Measurements from ENCODE around the gene FHAD1.
"Not testable (repeated sequence)": the region's sequence is repeated elsewhere in the genome, so short reads cannot be mapped to it uniquely, and the experiment has no call there.

Gene FHAD1

GRCh38 chr1:15362096-15362736 is 115.2 kb downstream of the FHAD1 start:
- Histone ChIP-seq H3K9ac (ENCODE audit: low read depth, low read length) (no peak overlapping the region), H3K4me3 (ENCODE audit: low read length) (no peak overlapping the region), H3K4me2 (ENCODE audit: low read length) (no peak overlapping the region), H3K9me3 (replicated peaks; ENCODE audit: low read length) (no peaks in the 10 kb centered on the region), H3K4me1 (ENCODE audit: control insufficient read depth, insufficient read depth, low read length) (peaks cover 2% of the 10 kb centered on the region), H3K27me3 (ENCODE audit: control insufficient read depth, insufficient read depth, low read length) (no peaks in the 10 kb centered on the region), H3K36me3 (ENCODE audit: insufficient read depth, low read length) (no peaks in the 10 kb centered on the region)

- Histone ChIP-seq H3K27me3 (ENCODE audit: control insufficient read depth, insufficient read depth, low read length) (no peaks in the 10 kb centered on the region), H3K4me1 (ENCODE audit: control insufficient read depth, insufficient read depth, low read length) (peaks cover 2% of the 10 kb centered on the region), H3K36me3 (ENCODE audit: insufficient read depth, low read length) (no peaks in the 10 kb centered on the region), H3K4me2 (ENCODE audit: low read length) (no peak overlapping the region), H3K4me3 (ENCODE audit: low read length) (no peak overlapping the region), H3K9ac (ENCODE audit: low read depth, low read length) (no peak overlapping the region), H3K9me3 (replicated peaks; ENCODE audit: low read length) (no peaks in the 10 kb centered on the region)
Observed at GRCh38 chr1:15362737-15363128, 115.7 kb downstream of the FHAD1 start.

- no peak overlapping the region for H3K9ac ChIP-seq (ENCODE audit: low read depth, low read length)
Observed at GRCh38 chr1:15364740-15365139, 117.7 kb downstream of the FHAD1 start.

GRCh38 chr1:15368888-15369287 is 121.9 kb downstream of the FHAD1 start:
- H3K4me1 ChIP-seq (ENCODE audit: control insufficient read depth, insufficient read depth, low read length): peaks cover 8% of the 10 kb centered on the region
- no peak overlapping the region for H3K4me2 ChIP-seq (ENCODE audit: low read length)
- no peak overlapping the region for H3K4me3 ChIP-seq (ENCODE audit: low read length)
- no peaks in the 10 kb centered on the region for H3K27me3 ChIP-seq (ENCODE audit: control insufficient read depth, insufficient read depth, low read length)
- H3K9ac ChIP-seq (ENCODE audit: low read depth, low read length): no peak overlapping the region
- H3K9me3 ChIP-seq (replicated peaks; ENCODE audit: low read length): no peaks in the 10 kb centered on the region
- H3K36me3 ChIP-seq (ENCODE audit: insufficient read depth, low read length): no peaks in the 10 kb centered on the region

More at GRCh38 chr1:15364740-15365139, 117.7 kb downstream of the FHAD1 start:
- Histone ChIP-seq H3K36me3 (ENCODE audit: insufficient read depth, low read length) (no peaks in the 10 kb centered on the region), H3K27me3 (ENCODE audit: control insufficient read depth, insufficient read depth, low read length) (no peaks in the 10 kb centered on the region), H3K4me2 (ENCODE audit: low read length) (no peak overlapping the region), H3K9me3 (replicated peaks; ENCODE audit: low read length) (no peaks in the 10 kb centered on the region), H3K4me1 (ENCODE audit: control insufficient read depth, insufficient read depth, low read length) (peaks cover 8% of the 10 kb centered on the region), H3K4me3 (ENCODE audit: low read length) (no peak overlapping the region)

- Histone ChIP-seq H3K9me3 (replicated peaks; ENCODE audit: low read length) (no peaks in the 10 kb centered on the region), H3K36me3 (ENCODE audit: insufficient read depth, low read length) (no peaks in the 10 kb centered on the region), H3K27me3 (ENCODE audit: control insufficient read depth, insufficient read depth, low read length) (no peaks in the 10 kb centered on the region), H3K4me1 (ENCODE audit: control insufficient read depth, insufficient read depth, low read length) (peaks cover 8% of the 10 kb centered on the region), H3K9ac (ENCODE audit: low read depth, low read length) (no peak overlapping the region), H3K4me3 (ENCODE audit: low read length) (no peak overlapping the region), H3K4me2 (ENCODE audit: low read length) (no peak overlapping the region)
Observed at GRCh38 chr1:15370268-15370667, 123.2 kb downstream of the FHAD1 start.

- no peaks in the 10 kb centered on the region for H3K27me3 ChIP-seq (ENCODE audit: control insufficient read depth, insufficient read depth, low read length)
- H3K4me1 ChIP-seq (ENCODE audit: control insufficient read depth, insufficient read depth, low read length): peaks cover 8% of the 10 kb centered on the region
- no peak overlapping the region for H3K9ac ChIP-seq (ENCODE audit: low read depth, low read length)
Observed at GRCh38 chr1:15370781-15371520, 123.9 kb downstream of the FHAD1 start.

GRCh38 chr1:15371610-15372545 is 124.9 kb downstream of the FHAD1 start:
- no peaks in the 10 kb centered on the region for H3K27me3 ChIP-seq (ENCODE audit: control insufficient read depth, insufficient read depth, low read length)
- no peak overlapping the region for H3K4me3 ChIP-seq (ENCODE audit: low read length)
- H3K4me1 ChIP-seq (ENCODE audit: control insufficient read depth, insufficient read depth, low read length): peaks cover 8% of the 10 kb centered on the region
- H3K9ac ChIP-seq (ENCODE audit: low read depth, low read length): no peak overlapping the region
- H3K36me3 ChIP-seq (ENCODE audit: insufficient read depth, low read length): no peaks in the 10 kb centered on the region
- no peak overlapping the region for H3K4me2 ChIP-seq (ENCODE audit: low read length)
- no peaks in the 10 kb centered on the region for H3K9me3 ChIP-seq (replicated peaks; ENCODE audit: low read length)

More at GRCh38 chr1:15370781-15371520, 123.9 kb downstream of the FHAD1 start:
- Histone ChIP-seq H3K9me3 (replicated peaks; ENCODE audit: low read length) (no peaks in the 10 kb centered on the region), H3K4me2 (ENCODE audit: low read length) (no peak overlapping the region), H3K36me3 (ENCODE audit: insufficient read depth, low read length) (no peaks in the 10 kb centered on the region), H3K4me3 (ENCODE audit: low read length) (no peak overlapping the region)

- Histone ChIP-seq H3K4me1 (ENCODE audit: control insufficient read depth, insufficient read depth, low read length) (no peaks in the 10 kb centered on the region), H3K4me2 (ENCODE audit: low read length) (no peak overlapping the region), H3K27me3 (ENCODE audit: control insufficient read depth, insufficient read depth, low read length) (peaks cover 9% of the 10 kb centered on the region), H3K36me3 (ENCODE audit: insufficient read depth, low read length) (no peaks in the 10 kb centered on the region), H3K9me3 (replicated peaks; ENCODE audit: low read length) (no peaks in the 10 kb centered on the region), H3K4me3 (ENCODE audit: low read length) (no peak overlapping the region), H3K9ac (ENCODE audit: low read depth, low read length) (no peak overlapping the region)
Observed at GRCh38 chr1:15378729-15379128, 131.7 kb downstream of the FHAD1 start.

- not testable (repeated sequence) for H3K27me3 ChIP-seq (ENCODE audit: control insufficient read depth, insufficient read depth, low read length); H3K9me3 ChIP-seq (replicated peaks; ENCODE audit: low read length); H3K4me1 ChIP-seq (ENCODE audit: control insufficient read depth, insufficient read depth, low read length); H3K36me3 ChIP-seq (ENCODE audit: insufficient read depth, low read length); H3K4me2 ChIP-seq (ENCODE audit: low read length); H3K4me3 ChIP-seq (ENCODE audit: low read length); H3K9ac ChIP-seq (ENCODE audit: low read depth, low read length)
Observed at GRCh38 chr1:15379151-15379550, 132.1 kb downstream of the FHAD1 start.

GRCh38 chr1:15380601-15381508 is 133.8 kb downstream of the FHAD1 start:
- H3K4me2 ChIP-seq (ENCODE audit: low read length): no peak overlapping the region
- H3K9me3 ChIP-seq (replicated peaks; ENCODE audit: low read length): no peaks in the 10 kb centered on the region
- H3K27me3 ChIP-seq (ENCODE audit: control insufficient read depth, insufficient read depth, low read length): peaks cover 9% of the 10 kb centered on the region
- no peak overlapping the region for H3K9ac ChIP-seq (ENCODE audit: low read depth, low read length)
- no peak overlapping the region for H3K4me3 ChIP-seq (ENCODE audit: low read length)
- H3K4me1 ChIP-seq (ENCODE audit: control insufficient read depth, insufficient read depth, low read length): peaks cover under 1% of the 10 kb centered on the region
- H3K36me3 ChIP-seq (ENCODE audit: insufficient read depth, low read length): no peaks in the 10 kb centered on the region

Data from skeletal muscle satellite cell (primary cell).